HG03521 (cell line): ENCODE results near the gene LRFN2.

Source experiments
- ATAC-seq: cut with Tn5 transposase; IDR thresholded peaks from one replicate; pipeline ENCODE4 v1.9.1; 2021; ENCODE audit warnings: mild to moderate bottlenecking, moderate library complexity; ENCODE audit not compliant: unreplicated experiment

LRFN2 gene

GRCh38 chr6:40545954-40546353 is 41.2 kb downstream of the LRFN2 start:
- ATAC-seq = no peak

GRCh38 chr6:40543776-40544175 is 43.4 kb downstream of the LRFN2 start:
- no peak for ATAC-seq

DNA sequence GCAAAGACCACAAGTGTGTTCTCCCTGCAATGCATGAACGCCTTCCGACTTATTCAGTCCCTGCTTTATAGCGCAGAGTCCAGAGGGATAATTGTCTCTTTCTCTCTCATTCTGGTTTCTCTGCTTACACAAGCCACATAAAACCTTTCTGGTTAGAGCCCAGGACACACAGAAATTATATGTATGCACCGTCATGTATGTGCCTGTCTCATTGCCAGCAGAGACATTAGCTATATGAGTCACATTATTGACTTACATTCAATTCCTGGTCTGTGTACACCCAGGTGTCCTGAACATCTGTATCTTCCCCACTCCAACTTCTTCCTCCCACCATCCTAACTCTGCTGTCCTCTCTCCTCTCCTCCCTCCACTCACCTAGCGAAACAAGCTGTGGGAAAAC is 44.0 kb downstream of the LRFN2 start:
- no peak for ATAC-seq

DNA sequence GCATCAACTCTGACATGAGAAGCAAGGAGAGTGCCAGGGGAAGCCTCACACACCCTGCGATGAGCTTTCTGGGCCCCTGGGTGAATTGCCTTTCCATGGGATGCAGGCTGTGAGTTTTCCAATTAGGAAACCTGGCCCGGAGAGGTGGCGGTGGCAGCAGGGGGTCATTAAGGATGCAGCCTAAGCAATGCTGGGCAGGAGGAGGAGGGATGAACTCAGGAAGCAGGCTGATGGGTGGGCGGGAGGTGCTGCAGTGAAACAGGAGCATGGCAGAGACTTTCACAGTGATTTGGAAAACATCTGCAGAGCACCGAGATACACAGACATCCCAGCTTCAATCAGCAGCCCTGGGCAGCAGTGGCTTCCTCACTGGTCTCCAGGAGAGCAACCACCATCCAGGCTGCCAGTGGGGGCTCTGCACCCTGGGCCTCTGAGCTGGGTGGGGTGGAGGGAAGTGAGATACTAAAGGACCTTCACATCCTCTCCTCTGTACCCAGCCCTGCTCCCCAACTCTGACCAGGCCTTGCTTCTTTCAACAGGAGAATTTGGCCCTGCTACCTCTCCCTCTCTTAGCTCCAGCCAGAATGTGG is 44.9 kb downstream of the LRFN2 start:
- ATAC-seq = no peak

- ATAC-seq = no peak
These were observed 45.5 kb downstream of the LRFN2 start for GRCh38 chr6:40541556-40542174.

- no peak for ATAC-seq
These were observed 46.4 kb downstream of the LRFN2 start for GRCh38 chr6:40540790-40541189.

- ATAC-seq = no peak
These were observed 47.3 kb downstream of the LRFN2 start for GRCh38 chr6:40539853-40540252.

DNA sequence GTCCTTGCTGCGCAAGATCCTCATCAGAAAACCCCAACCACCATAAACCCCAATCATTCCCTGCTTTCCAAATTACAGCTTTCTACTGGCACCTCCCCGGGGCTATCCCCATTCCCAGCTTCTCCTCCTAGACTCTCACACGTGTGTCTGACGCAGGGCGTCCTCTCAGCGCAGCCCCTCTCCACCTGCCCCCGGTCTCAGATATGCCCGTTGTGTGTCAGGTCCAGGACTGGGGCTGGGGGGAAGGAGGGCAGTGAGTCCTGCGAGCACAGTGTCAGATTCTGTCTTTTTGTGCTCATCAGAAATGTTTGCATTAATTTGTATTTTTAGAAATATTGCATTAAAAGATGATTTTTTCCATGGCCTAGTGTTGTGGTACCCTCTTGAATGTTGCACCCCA is 48.6 kb downstream of the LRFN2 start:
- no peak for ATAC-seq

DNA sequence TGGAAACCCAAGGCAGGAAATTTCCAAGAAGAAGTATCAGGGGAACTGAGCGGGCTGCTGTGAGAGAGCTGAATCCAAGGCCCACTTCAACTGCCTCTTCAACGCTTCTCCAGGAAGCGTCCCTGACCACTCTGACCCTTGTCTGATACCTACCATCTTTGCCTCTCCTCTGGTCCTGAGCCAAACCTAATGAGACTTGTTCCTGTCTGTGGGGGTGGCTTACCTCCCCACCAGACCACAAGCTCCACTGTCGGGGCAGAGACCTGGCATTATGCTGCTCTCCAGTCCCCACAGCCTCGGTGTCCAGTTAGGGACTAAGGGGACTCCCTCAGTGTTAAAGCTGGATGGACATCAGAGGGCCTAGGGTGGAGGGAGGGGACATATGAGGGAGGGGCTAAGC is 49.7 kb downstream of the LRFN2 start:
- ATAC-seq = no peak

- no peak for ATAC-seq
These were observed 50.7 kb downstream of the LRFN2 start for GRCh38 chr6:40536442-40536841.

DNA sequence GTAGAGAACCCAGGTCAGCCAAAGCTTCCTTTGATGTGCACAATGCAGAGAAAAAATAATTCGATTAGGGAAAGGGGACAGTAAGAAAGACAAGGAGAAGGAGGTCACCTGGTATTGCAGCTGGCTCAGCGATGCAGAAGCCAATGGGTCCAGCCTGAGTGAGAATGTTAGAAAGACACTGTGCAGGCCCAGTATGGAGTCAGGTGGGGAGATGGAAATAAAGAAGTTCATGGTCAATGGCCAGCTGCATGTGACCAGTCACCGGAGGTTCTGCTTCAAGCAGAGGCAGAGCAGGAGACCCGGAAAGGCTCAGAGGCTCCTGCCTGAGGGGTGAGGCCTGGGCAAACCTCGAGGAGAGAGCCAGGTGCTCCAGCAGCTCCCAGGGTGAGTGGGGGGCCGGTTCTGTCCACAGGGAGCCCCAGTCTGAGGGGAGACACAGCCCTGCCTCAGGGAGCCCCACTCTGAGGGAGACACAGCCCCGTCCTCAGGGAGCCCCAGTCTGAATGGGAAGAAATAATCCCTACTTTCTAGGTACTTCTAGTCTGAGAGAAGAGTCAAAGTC is 51.3 kb downstream of the LRFN2 start:
- ATAC-seq = no peak

DNA sequence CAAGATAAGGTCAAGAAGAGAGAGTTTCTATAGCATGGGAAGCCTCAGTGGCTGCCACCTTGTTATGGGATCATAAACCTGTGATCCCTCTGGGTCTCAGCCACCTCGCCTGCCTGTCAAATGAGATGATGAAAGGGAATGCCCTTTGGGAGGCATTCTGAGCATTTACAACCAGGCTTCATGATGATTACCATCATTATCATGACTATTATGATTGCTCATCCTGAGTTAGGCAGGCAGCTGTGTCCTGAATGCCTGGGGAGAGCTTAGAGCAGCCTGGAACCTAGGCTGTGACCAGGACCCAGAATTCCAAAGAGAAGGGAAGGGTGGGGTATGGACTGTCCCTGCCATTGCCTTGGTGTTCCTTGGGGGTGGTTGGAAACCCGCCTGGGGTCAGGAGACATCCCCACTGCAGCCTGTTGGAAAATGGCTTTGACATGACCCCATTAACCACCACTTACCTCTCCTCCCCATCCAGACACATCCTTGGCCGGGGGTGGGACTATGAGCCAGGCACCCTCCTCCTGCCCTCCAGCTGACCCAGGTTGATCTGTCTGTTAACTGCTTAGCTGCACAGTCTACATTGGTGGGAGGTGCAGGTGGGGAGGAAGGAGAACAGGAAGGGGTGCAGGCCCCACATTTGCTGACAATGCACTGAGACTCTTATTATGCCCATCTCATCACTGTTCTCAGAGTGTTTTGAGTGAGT is 51.9 kb downstream of the LRFN2 start:
- ATAC-seq = no peak

- no peak for ATAC-seq
These were observed 54.7 kb downstream of the LRFN2 start for GRCh38 chr6:40532349-40533000.

- ATAC-seq = no peak
These were observed 57.2 kb downstream of the LRFN2 start for GRCh38 chr6:40529919-40530318.

- no peak for ATAC-seq
These were observed 58.1 kb downstream of the LRFN2 start for GRCh38 chr6:40529040-40529439.

DNA sequence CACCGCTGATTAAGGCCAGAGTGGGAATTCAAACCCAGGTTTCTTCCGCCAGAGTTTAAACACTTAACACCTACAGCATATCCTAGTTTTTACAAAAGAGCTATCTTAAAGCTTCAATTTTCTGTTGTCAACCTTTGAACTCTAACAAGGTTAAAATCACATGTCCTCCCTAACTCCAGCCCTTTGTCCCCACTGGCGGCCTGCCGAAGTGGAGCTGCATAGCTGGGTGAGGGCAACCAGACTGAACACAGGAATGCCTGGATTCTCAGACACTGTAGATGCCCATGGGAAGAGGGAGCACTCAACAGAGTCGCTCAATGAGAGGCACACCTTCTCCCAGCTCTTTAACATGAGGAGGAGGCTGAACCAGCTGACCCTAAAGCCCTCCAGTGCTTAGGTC is 59.1 kb downstream of the LRFN2 start:
- no peak for ATAC-seq

DNA sequence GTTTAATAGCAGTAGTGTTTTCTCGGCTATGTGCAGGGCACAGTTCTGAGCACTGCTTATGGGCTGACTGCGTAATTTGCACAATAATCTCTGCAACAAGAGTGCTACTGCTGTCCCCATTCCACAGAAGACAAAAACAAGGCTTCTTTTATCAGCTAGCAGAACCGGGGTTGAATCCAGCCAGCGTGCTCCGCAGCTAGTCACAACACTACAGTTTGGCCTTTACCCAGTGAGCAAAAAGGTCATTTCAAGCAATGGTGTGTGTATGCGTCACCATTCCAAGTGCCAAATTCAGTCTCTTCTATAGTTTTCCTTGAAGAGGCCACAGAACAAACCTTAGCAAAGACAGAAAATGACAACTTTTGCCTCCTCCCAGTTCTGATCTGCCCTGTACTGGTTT is 61.1 kb downstream of the LRFN2 start:
- no peak for ATAC-seq

GRCh38 chr6:40524797-40525585 is 62.2 kb downstream of the LRFN2 start:
- ATAC-seq = no peak

DNA sequence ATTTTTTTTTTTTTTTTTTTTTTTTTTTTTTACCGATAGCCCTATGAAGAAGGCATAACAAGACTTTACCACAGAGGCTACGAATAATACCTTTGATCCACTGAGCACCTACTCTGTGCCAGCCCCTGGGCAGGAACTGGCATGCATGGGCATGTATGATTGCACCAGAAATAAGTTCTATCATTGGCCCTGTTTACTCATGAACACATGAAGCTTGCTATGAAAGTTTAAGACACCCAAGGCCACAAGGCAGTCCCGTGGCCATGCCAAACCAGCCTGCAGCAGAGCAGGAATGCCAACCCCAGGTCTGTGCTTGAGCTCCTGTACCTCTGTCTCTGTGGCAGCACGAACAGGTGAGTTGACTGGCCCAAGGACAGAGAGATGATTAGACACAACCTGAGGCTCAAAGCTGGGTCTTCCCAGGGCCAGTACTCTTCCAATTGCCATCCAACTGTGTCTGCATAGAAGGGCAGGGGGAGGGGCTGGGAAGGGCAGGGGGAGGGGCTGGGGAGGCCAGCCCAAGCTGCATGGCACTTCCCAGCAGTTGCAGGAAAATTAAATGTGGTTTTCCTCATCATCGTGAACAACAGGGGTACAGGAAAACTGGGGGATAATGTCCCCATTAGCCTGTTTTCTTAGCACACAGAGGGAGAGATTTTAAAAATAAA is 63.5 kb downstream of the LRFN2 start:
- no peak for ATAC-seq

DNA sequence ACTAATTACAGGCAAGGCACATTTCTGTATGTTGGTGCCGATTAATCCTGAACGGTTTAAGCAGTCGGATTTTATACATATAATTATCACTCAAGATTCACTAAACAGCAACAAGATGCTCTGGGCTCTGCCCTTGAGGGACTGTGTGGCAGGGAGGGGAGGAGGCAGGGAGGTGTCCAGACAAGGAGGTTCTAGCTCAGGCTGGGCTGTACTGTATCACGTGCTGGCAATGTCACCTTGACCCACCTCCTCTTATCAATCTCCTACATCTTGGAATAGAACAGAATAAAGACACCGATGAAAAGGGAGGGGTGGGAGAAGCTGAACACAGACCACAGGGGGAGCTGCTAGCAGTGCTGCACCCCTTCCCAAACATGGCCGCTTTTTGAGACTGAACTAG is 65.7 kb downstream of the LRFN2 start:
- no peak for ATAC-seq
